SU-DHL-6 (cell line): ENCODE data around the gene ALDH9A1.

Source experiments
- H2AFZ ChIP-seq: fragments of 200-600 bp; sonication (generic); 2 replicates; pipeline ENCODE4 v1.6.1; 2014; ENCODE audit warnings: low read depth, mild to moderate bottlenecking, moderate library complexity, mixed read lengths, antibody characterized with exemption, low read length; ENCODE audit not compliant: severe bottlenecking
- H3F3A ChIP-seq: fragments of 200-600 bp; shearing (Covaris generic); 2 replicates; pipeline ENCODE4 v1.6.0; 2016; ENCODE audit warnings: antibody characterized with exemption, mild to moderate bottlenecking; ENCODE audit not compliant: insufficient read depth
- H3K27ac ChIP-seq: fragments of 200-600 bp; sonication (generic); 2 replicates; pipeline ENCODE4 v1.5.1; 2016; ENCODE audit warnings: low read depth, mild to moderate bottlenecking, low read length, moderate library complexity, mixed read lengths
- H3K27me3 ChIP-seq: fragments of 200-600 bp; sonication (generic), shearing (Covaris generic); 2 replicates; pipeline ENCODE4 v1.6.0; 2014; ENCODE audit warnings: mild to moderate bottlenecking, low read length
- H3K36me3 ChIP-seq: fragments of 200-600 bp; sonication (generic); 2 replicates; pipeline ENCODE4 v1.6.1; 2014; ENCODE audit warnings: mild to moderate bottlenecking, low read length, mixed read lengths
- H3K4me2 ChIP-seq: fragments of 300-600, 200-600 bp; shearing (Covaris generic), sonication (generic); 2 replicates; pipeline ENCODE4 v1.6.0; 2014; ENCODE audit warnings: low read length, low read depth, mild to moderate bottlenecking; ENCODE audit not compliant: poor library complexity, severe bottlenecking
- H3K4me3 ChIP-seq: fragments of 200-600 bp; sonication (generic); 2 replicates; pipeline ENCODE4 v1.5.1; 2014; ENCODE audit warnings: antibody characterized with exemption, low read length, mild to moderate bottlenecking, mixed read lengths; ENCODE audit not compliant: insufficient read depth, poor library complexity, severe bottlenecking
- H3K79me2 ChIP-seq: fragments of 200-600 bp; sonication (generic); 2 replicates; pipeline ENCODE4 v1.6.1; 2014; ENCODE audit warnings: mild to moderate bottlenecking, low read length, moderate library complexity; ENCODE audit not compliant: insufficient read depth
- H3K9ac ChIP-seq: fragments of 200-600 bp; sonication (generic); 2 replicates; pipeline ENCODE4 v1.7.0; 2014; ENCODE audit warnings: mild to moderate bottlenecking, low read length
- H3K9me2 ChIP-seq: fragments of 200-600 bp; sonication (generic); replicated peaks from 2 replicates; pipeline ENCODE4 v1.6.1; 2014; ENCODE audit warnings: low read length; ENCODE audit not compliant: insufficient read depth
- H3K9me3 ChIP-seq: fragments of 200-600 bp; sonication (generic); 2 replicates; pipeline ENCODE4 v1.6.1; 2014; ENCODE audit warnings: low read length, mixed read lengths; ENCODE audit not compliant: insufficient read depth
- H4K20me1 ChIP-seq: fragments of 200-600 bp; sonication (generic); 2 replicates; pipeline ENCODE4 v1.6.1; 2014; ENCODE audit warnings: low read depth, mild to moderate bottlenecking, antibody characterized with exemption, low read length, moderate library complexity, mixed read lengths
- CTCF ChIP-seq: fragments of 200-600 bp; sonication (generic); IDR thresholded peaks from one replicate; pipeline ENCODE4 v1.5.1; 2017; ENCODE audit warnings: antibody characterized with exemption, mild to moderate bottlenecking, low read length, moderate library complexity; ENCODE audit not compliant: insufficient read depth, poor library complexity, severe bottlenecking
- EZH2phosphoT487 ChIP-seq: fragments of 200-600 bp; sonication (generic), shearing (Covaris generic); conservative IDR thresholded peaks from 2 replicates; pipeline ENCODE4 v1.6.1; 2018; ENCODE audit warnings: mild to moderate bottlenecking, antibody characterized with exemption, low read length, moderate library complexity, mixed read lengths

ALDH9A1 gene

GRCh38 chr1:165630629-165631341 lies 67.6 kb downstream of the ALDH9A1 start, which contains the start of gene MGST3:
Gene MGST3 (plus strand): TSS chr1:165631234. CDS start chr1:165649848, 18,614 bp downstream.
- Histone ChIP-seq H3F3A (peaks cover 11% of the 10 kb centered on the region; the same call in 1 of the 2 replicates), H4K20me1 (no peaks in the 10 kb centered on the region), H2AFZ (peak within 1 kb of the TSS; percentile 58), H3K9ac (peak within 1 kb of the TSS; percentile 69), H3K4me3 (peak within 1 kb of the TSS; percentile 68), H3K27ac (peak within 1 kb of the TSS; percentile 56), H3K4me2 (peak within 1 kb of the TSS; percentile 65), H3K9me2 (no peaks in the 10 kb centered on the region), H3K27me3 (no peaks in the 10 kb centered on the region), H3K36me3 (no peaks in the 10 kb centered on the region), H3K9me3 (no peaks in the 10 kb centered on the region), H3K79me2 (no peaks in the 10 kb centered on the region)
- TF ChIP-seq CTCF (no peak), EZH2phosphoT487 (no peak)

DNA sequence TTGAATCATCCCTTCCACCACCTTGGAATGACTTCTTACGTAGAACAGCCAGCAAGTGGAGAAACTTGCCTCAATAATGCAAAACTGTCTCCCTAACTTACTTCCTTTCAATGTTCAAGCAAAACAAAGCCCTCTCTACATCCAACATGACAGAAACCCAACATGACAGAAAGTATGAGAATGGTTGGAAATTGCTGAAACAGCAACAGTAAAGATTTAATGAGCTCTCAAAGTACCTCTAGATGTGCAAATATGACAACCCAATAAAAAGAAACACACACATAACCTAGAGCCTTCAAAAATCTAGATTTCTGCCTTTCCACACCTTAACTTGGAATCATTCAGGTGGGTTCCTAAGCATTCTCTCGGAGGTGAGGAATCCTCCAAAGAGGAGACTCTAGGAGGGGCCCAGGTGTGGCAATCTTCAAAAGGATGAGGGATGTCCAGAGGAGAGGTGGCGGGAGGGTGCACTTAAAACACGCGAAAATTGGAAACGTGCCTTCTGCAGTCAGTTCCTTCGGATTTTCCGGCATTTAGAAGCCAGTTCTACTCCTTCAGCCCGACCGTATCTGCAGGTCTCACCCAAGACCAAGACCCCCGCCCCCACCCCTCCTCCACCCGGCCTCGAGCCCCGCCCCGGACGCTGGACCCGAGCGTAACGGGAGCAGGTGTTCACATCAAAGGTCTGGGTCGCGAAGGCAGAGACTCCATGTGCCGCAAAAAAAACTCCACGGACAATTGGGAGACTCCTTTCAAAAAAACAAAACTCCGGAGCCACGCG lies 68.3 kb downstream of the ALDH9A1 start:
- Histone ChIP-seq H3K9ac (peak overlapping the region; percentile 69), H3K79me2 (no peaks in the 10 kb centered on the region), H2AFZ (peak overlapping the region; percentile 58), H3K36me3 (no peaks in the 10 kb centered on the region), H3K4me3 (peak overlapping the region; percentile 68), H3K27me3 (no peaks in the 10 kb centered on the region), H3K9me2 (no peaks in the 10 kb centered on the region), H3F3A (peaks cover 11% of the 10 kb centered on the region; the same call in 1 of the 2 replicates), H3K27ac (peak overlapping the region; percentile 56; the same call in 1 of the 2 replicates), H3K4me2 (peak overlapping the region; percentile 65), H3K9me3 (no peaks in the 10 kb centered on the region), H4K20me1 (no peaks in the 10 kb centered on the region)
- TF ChIP-seq EZH2phosphoT487, result no peak
- no peak for TF ChIP-seq CTCF

- no peak overlapping the region for H3K4me2 ChIP-seq
- H3K9ac ChIP-seq, result no peak overlapping the region
- H3K27ac ChIP-seq, result no peak overlapping the region
- H3K9me2 ChIP-seq, result no peaks in the 10 kb centered on the region
- no peaks in the 10 kb centered on the region for H3K27me3 ChIP-seq
- H3K36me3 ChIP-seq, result no peaks in the 10 kb centered on the region
- H2AFZ ChIP-seq, result no peak overlapping the region
- TF ChIP-seq CTCF, result no peak
- TF ChIP-seq EZH2phosphoT487, result no peak
- no peaks in the 10 kb centered on the region for H3K9me3 ChIP-seq
- peaks cover 11% of the 10 kb centered on the region; the same call in 1 of the 2 replicates for H3F3A ChIP-seq
- no peak overlapping the region for H3K4me3 ChIP-seq
- H3K79me2 ChIP-seq, result no peaks in the 10 kb centered on the region
- no peaks in the 10 kb centered on the region for H4K20me1 ChIP-seq
These were observed 69.2 kb downstream of the ALDH9A1 start for GRCh38 chr1:165629151-165629550.
